ENCODE results near the gene LCN12. TPM values are rescaled to one million over a fixed set of nuclear protein-coding genes. Genes with fewer than 3 reads are reported as not detected.

The LCN12 gene
- total RNA-seq, 1 donor from 2014 or later = 2.9 TPM

- Mint-ChIP-seq H3K9me3 (ENCODE audit: unreplicated experiment) (peaks cover 10% of the 10 kb centered on the region), H3K27ac (ENCODE audit: unreplicated experiment) (no peak overlapping the region), H3K4me3 (ENCODE audit: unreplicated experiment) (no peak overlapping the region), H3K4me1 (ENCODE audit: low read depth, unreplicated experiment) (no peaks in the 10 kb centered on the region), H3K36me3 (ENCODE audit: unreplicated experiment) (no peaks in the 10 kb centered on the region), H3K27me3 (ENCODE audit: unreplicated experiment) (peaks cover 7% of the 10 kb centered on the region)
- TF ChIP-seq CTCF (IDR thresholded peaks at IDR 0.05; ENCODE audit: partially characterized antibody, unreplicated experiment) = no peak
- DNase-seq = no peak
Measured at GRCh38 chr9:136952876-136953770, 1.1 kb downstream of the LCN12 start.

GRCh38 chr9:136953771-136954269 is 1.7 kb downstream of the LCN12 start:
- Mint-ChIP-seq H3K27ac (ENCODE audit: unreplicated experiment) (no peak overlapping the region), H3K27me3 (ENCODE audit: unreplicated experiment) (peaks cover 4% of the 10 kb centered on the region), H3K4me1 (ENCODE audit: low read depth, unreplicated experiment) (no peaks in the 10 kb centered on the region), H3K36me3 (ENCODE audit: unreplicated experiment) (no peaks in the 10 kb centered on the region), H3K9me3 (ENCODE audit: unreplicated experiment) (peaks cover 10% of the 10 kb centered on the region), H3K4me3 (ENCODE audit: unreplicated experiment) (no peak overlapping the region)
- peak; percentile 17 for DNase-seq
- no peak for TF ChIP-seq CTCF (IDR thresholded peaks at IDR 0.05; ENCODE audit: partially characterized antibody, unreplicated experiment)

GRCh38 chr9:136954270-136955083 is 2.4 kb downstream of the LCN12 start:
- Mint-ChIP-seq H3K9me3 (ENCODE audit: unreplicated experiment) (peaks cover 10% of the 10 kb centered on the region), H3K4me1 (ENCODE audit: low read depth, unreplicated experiment) (no peaks in the 10 kb centered on the region), H3K27ac (ENCODE audit: unreplicated experiment) (no peak overlapping the region), H3K4me3 (ENCODE audit: unreplicated experiment) (no peak overlapping the region), H3K27me3 (ENCODE audit: unreplicated experiment) (peaks cover 4% of the 10 kb centered on the region), H3K36me3 (ENCODE audit: unreplicated experiment) (no peaks in the 10 kb centered on the region)
- TF ChIP-seq CTCF (IDR thresholded peaks at IDR 0.05; ENCODE audit: partially characterized antibody, unreplicated experiment) = no peak
- DNase-seq = peak; percentile 19

- H3K9me3 Mint-ChIP-seq (ENCODE audit: unreplicated experiment) = peaks cover 10% of the 10 kb centered on the region
- no peak for TF ChIP-seq CTCF (IDR thresholded peaks at IDR 0.05; ENCODE audit: partially characterized antibody, unreplicated experiment)
- no peak overlapping the region for H3K27ac Mint-ChIP-seq (ENCODE audit: unreplicated experiment)
- no peaks in the 10 kb centered on the region for H3K36me3 Mint-ChIP-seq (ENCODE audit: unreplicated experiment)
- no peaks in the 10 kb centered on the region for H3K4me1 Mint-ChIP-seq (ENCODE audit: low read depth, unreplicated experiment)
- DNase-seq = peak; percentile 14
- no peak overlapping the region for H3K4me3 Mint-ChIP-seq (ENCODE audit: unreplicated experiment)
- H3K27me3 Mint-ChIP-seq (ENCODE audit: unreplicated experiment) = peaks cover 4% of the 10 kb centered on the region
Measured at GRCh38 chr9:136955202-136955942, 3.3 kb downstream of the LCN12 start.

Data from glutamatergic neuron (in vitro differentiated cells).